IPS-18a (cell line): ENCODE data around the gene CETN2.
"Not testable (repeated sequence)": the region's sequence is repeated elsewhere in the genome, so short reads cannot be mapped to it uniquely, and the experiment has no call there.

ENCODE experiments used
- H3K27ac ChIP-seq: one replicate; pipeline ENCODE4 v1.5.1; 2013; ENCODE audit warnings: low read length
- H3K27me3 ChIP-seq: one replicate; pipeline ENCODE4 v1.6.1; 2013; ENCODE audit warnings: mild to moderate bottlenecking, low read length; ENCODE audit not compliant: control insufficient read depth, insufficient read depth
- H3K36me3 ChIP-seq: one replicate; pipeline ENCODE4 v1.6.1; 2013; ENCODE audit warnings: low read depth, low read length; ENCODE audit not compliant: control insufficient read depth
- H3K4me1 ChIP-seq: one replicate; pipeline ENCODE4 v1.6.1; 2013; ENCODE audit warnings: low read depth, low read length; ENCODE audit not compliant: control insufficient read depth
- H3K4me3 ChIP-seq: one replicate; pipeline ENCODE4 v1.5.1; 2013; ENCODE audit warnings: low read length
- H3K9ac ChIP-seq: one replicate; pipeline ENCODE4 v1.6.1; 2013; ENCODE audit warnings: mild to moderate bottlenecking, low read length, moderate library complexity
- H3K9me3 ChIP-seq: one replicate; pipeline ENCODE4 v1.6.1; 2013; ENCODE audit warnings: low read depth, low read length; ENCODE audit not compliant: control insufficient read depth

CETN2 gene

GRCh38 chrX:152806035-152806434 lies 24.5 kb downstream of the CETN2 start:
- Histone ChIP-seq H3K27me3 (no peaks in the 10 kb centered on the region), H3K4me1 (no peaks in the 10 kb centered on the region), H3K9me3 (peaks cover 15% of the 10 kb centered on the region), H3K9ac (no peak overlapping the region), H3K4me3 (no peak overlapping the region), H3K27ac (no peak overlapping the region), H3K36me3 (no peaks in the 10 kb centered on the region)

- Histone ChIP-seq H3K27ac (no peak overlapping the region), H3K9ac (no peak overlapping the region), H3K4me3 (no peak overlapping the region), H3K9me3 (peaks cover 10% of the 10 kb centered on the region), H3K4me1 (no peaks in the 10 kb centered on the region), H3K36me3 (no peaks in the 10 kb centered on the region), H3K27me3 (no peaks in the 10 kb centered on the region)
These were observed 31.6 kb downstream of the CETN2 start for GRCh38 chrX:152798945-152799344.

GRCh38 chrX:152787062-152787461 lies 43.5 kb downstream of the CETN2 start:
- not testable (repeated sequence) for H3K27me3 ChIP-seq, H3K36me3 ChIP-seq, H3K9me3 ChIP-seq, H3K9ac ChIP-seq, H3K27ac ChIP-seq, H3K4me3 ChIP-seq, H3K4me1 ChIP-seq
